HepG2 (cell line): ENCODE measurements around the gene SEMA6B.
A peak's percentile ranks its signal among the peaks of the same experiment; 100 is the strongest.

Experiments used
- CBX5 ChIP-seq: sonication (generic); formaldehyde crosslinking; IDR thresholded peaks from 2 replicates; pipeline ENCODE4 v1.4.0; 2020; ENCODE audit warnings: missing genetic modification reagents, borderline replicate concordance
- CHD2 ChIP-seq: IDR thresholded peaks from 2 replicates; pipeline ENCODE4 v1.6.1; 2011; ENCODE audit warnings: low read depth, low read length, improper control_type of control experiment
- CTCF ChIP-seq: sonication (generic); formaldehyde crosslinking; IDR thresholded peaks from 2 replicates; pipeline ENCODE4 v1.5.0; 2020; ENCODE audit warnings: mild to moderate bottlenecking, missing genetic modification reagents, moderate library complexity
- LRRFIP1 ChIP-seq: sonication (generic); formaldehyde crosslinking; conservative IDR thresholded peaks from 2 replicates; pipeline ENCODE4 v1.4.0; 2020; ENCODE audit warnings: missing genetic modification reagents
- MAFK ChIP-seq, 2 experiments: IDR thresholded peaks in 1 of 2; conservative IDR thresholded peaks in 1 of 2; 2 replicates each; pipeline ENCODE4 v1.6.1; 2011; ENCODE audit warnings: improper control_type of control experiment in 2 of 2, low read length in 2 of 2
- MEIS2 ChIP-seq: sonication (generic); formaldehyde crosslinking; IDR thresholded peaks from 2 replicates; pipeline ENCODE4 v1.9.0; 2021; ENCODE audit warnings: mild to moderate bottlenecking, missing genetic modification reagents
- NR2C2 ChIP-seq: sonication (generic); formaldehyde crosslinking; IDR thresholded peaks from 2 replicates; pipeline ENCODE4 v1.4.0; 2020; ENCODE audit warnings: missing genetic modification reagents, mild to moderate bottlenecking, moderate library complexity, borderline replicate concordance
- POLR2A ChIP-seq, 2 experiments: IDR thresholded peaks; 2 replicates each; pipeline ENCODE4 v1.6.1; 2011; ENCODE audit warnings: low read depth in 2 of 2, low read length in 2 of 2, mild to moderate bottlenecking in 1 of 2, moderate library complexity in 1 of 2; ENCODE audit not compliant: insufficient read depth in 1 of 2
- POLR2AphosphoS5 ChIP-seq: IDR thresholded peaks from 2 replicates; pipeline ENCODE4 v1.6.1; 2012; ENCODE audit warnings: low read depth, low read length
- SIN3B ChIP-seq: fragments of 150-350 bp; IDR thresholded peaks from 2 replicates; pipeline ENCODE4 v1.6.1; 2014; ENCODE audit warnings: low read length
- U2AF2 ChIP-seq: fragments of 200-400 bp; formaldehyde crosslinking; IDR thresholded peaks from 2 replicates; pipeline ENCODE4 v1.6.1; 2017; ENCODE audit warnings: low read depth, mild to moderate bottlenecking, low read length
- ZNF468 ChIP-seq: sonication (generic); formaldehyde crosslinking; IDR thresholded peaks from 2 replicates; pipeline ENCODE4 v1.8.0; 2022; ENCODE audit warnings: mild to moderate bottlenecking, moderate library complexity, missing genetic modification reagents
- ZNF687 ChIP-seq: sonication (generic); formaldehyde crosslinking; IDR thresholded peaks from 2 replicates; pipeline ENCODE4 v1.5.1; 2020; ENCODE audit warnings: mild to moderate bottlenecking, missing genetic modification reagents, moderate library complexity

DNA sequence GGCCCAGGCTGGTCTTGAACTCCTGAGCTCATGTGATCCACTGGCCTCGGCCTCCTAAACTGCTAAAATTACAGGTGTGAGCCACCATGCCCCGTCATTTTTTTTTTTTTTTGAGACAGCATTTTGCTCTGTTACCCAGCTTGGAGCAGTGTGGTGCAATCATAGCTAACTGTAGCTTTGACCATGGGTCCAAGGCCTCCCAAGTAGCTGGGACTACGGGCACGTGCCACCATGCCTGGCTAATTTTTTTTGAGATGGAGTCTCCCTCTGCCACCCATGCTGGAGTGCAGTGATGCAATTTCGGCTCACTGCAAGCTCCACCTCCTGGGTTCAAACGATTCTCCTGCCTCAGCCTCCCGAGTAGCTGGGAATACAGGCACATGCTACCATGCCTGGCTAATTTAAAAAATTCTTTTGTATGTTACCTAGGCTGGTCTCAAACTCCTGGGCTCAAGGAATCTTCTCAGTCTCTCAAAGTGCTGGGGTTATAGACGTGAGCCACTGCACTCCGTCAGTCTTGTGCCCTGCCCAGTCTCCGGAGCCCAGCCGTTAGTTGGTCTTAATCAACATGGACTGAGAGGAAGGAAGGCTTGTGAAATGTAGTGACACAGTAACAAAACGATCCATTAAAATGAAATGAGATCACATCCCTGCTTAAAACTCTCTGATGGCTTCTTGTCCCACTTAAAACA is 18.2 kb downstream of the SEMA6B start:
- TF ChIP-seq MAFK (conservative IDR thresholded peaks at IDR 0.05 in 1 of 2, IDR thresholded peaks at IDR 0.05 in 1 of 2; ENCODE audit: low read length in 2 of 2) (no peak), LRRFIP1 (CRISPR knock-in tag) (no peak), ZNF687 (peak; percentile 41), CHD2 (no peak), MEIS2 (CRISPR knock-in tag) (no peak), CTCF (no peak), SIN3B (no peak), CBX5 (no peak), ZNF468 (CRISPR knock-in tag) (no peak), POLR2AphosphoS5 (no peak), POLR2A (IDR thresholded peaks at IDR 0.05; ENCODE audit: insufficient read depth in 1 of 2, low read depth in 2 of 2, low read length in 2 of 2) (no peak), U2AF2 (no peak), NR2C2 (no peak)
